K562 (cell line): ENCODE results near the gene PRKAR2B.

Source experiments
- CTCF ChIP-seq, 3 experiments: IDR thresholded peaks in 2 of 3; conservative IDR thresholded peaks in 1 of 3; 2 replicates each; pipeline ENCODE4 v1.5.1; 2011 to 2012; ENCODE audit warnings: low read length in 3 of 3, mild to moderate bottlenecking in 3 of 3, control low read depth in 2 of 3, improper control_type of control experiment in 1 of 3, inconsistent platforms in 1 of 3, low read depth in 1 of 3, mixed read lengths in 1 of 3, moderate library complexity in 1 of 3; ENCODE audit not compliant: insufficient read depth in 2 of 3
- FOXJ3 ChIP-seq: sonication (generic); formaldehyde crosslinking; IDR thresholded peaks from 2 replicates; pipeline ENCODE4 v1.4.0; 2020; ENCODE audit warnings: mild to moderate bottlenecking, missing genetic modification reagents
- JUNB ChIP-seq: fragments of 450-650 bp; formaldehyde crosslinking; conservative IDR thresholded peaks from 2 replicates; pipeline ENCODE4 v1.4.0; 2020; ENCODE audit warnings: mild to moderate bottlenecking
- KAT2B ChIP-seq: IDR thresholded peaks from one replicate; pipeline ENCODE4 v1.6.1; 2012; ENCODE audit warnings: low read depth, mild to moderate bottlenecking, control low read depth, inconsistent platforms, low read length, moderate library complexity
- NCOA2 ChIP-seq, 2 experiments: fragments of 450-650 bp; IDR thresholded peaks; 2 replicates each; pipeline ENCODE4 v1.6.1; 2018; ENCODE audit warnings: mild to moderate bottlenecking in 2 of 2, moderate library complexity in 1 of 2; ENCODE audit not compliant: partially characterized antibody in 2 of 2
- RBM39 ChIP-seq: fragments of 200-400 bp; formaldehyde crosslinking; optimal IDR thresholded peaks from 2 replicates; pipeline ENCODE3; 2018; ENCODE audit warnings: low read depth, low read length
- REST ChIP-seq, 2 experiments: fragments of 450-650 bp; formaldehyde crosslinking in 1 of 2; IDR thresholded peaks; 2 replicates each; pipeline versions ENCODE4 v1.4.0 to v1.6.1; 2014 to 2020; ENCODE audit warnings: mild to moderate bottlenecking in 2 of 2, borderline replicate concordance in 1 of 2, low read depth in 1 of 2
- SPI1 ChIP-seq: IDR thresholded peaks from 2 replicates; pipeline ENCODE4 v1.6.1; 2011; ENCODE audit warnings: low read depth, low read length, control low read depth, borderline replicate concordance
- TAL1 ChIP-seq: fragments of 450-650 bp; IDR thresholded peaks from 2 replicates; pipeline ENCODE4 v1.6.1; 2016; ENCODE audit warnings: mild to moderate bottlenecking
- TFE3 ChIP-seq: fragments of 450-650 bp; formaldehyde crosslinking; IDR thresholded peaks from 2 replicates; pipeline ENCODE4 v1.4.0; 2020; ENCODE audit warnings: mild to moderate bottlenecking, mixed read lengths
- ZNF146 ChIP-seq: IDR thresholded peaks from one replicate; pipeline ENCODE4 v1.6.1; 2018; ENCODE audit warnings: missing compliant biosample characterization; ENCODE audit not compliant: unreplicated experiment
- ZNF165 ChIP-seq: fragments of 250-450 bp; sonication (Bioruptor Pico); IDR thresholded peaks from 2 replicates; pipeline ENCODE4 v1.4.0; 2020; ENCODE audit warnings: borderline replicate concordance

- TF ChIP-seq FOXJ3 (CRISPR knock-in tag) (no peak), RBM39 (no peak), SPI1 (no peak), TFE3 (CRISPR knock-in tag) (no peak), ZNF146 (CRISPR knock-in tag) (no peak), CTCF (IDR thresholded peaks at IDR 0.05 in 2 of 3, conservative IDR thresholded peaks at IDR 0.05 in 1 of 3; ENCODE audit: insufficient read depth in 2 of 3, low read depth in 1 of 3, low read length in 3 of 3) (no peak), JUNB (CRISPR knock-in tag) (no peak), REST (IDR thresholded peaks at IDR 0.05; ENCODE audit: borderline replicate concordance) (no peak), REST (CRISPR knock-in tag; IDR thresholded peaks at IDR 0.05; ENCODE audit: low read depth) (no peak), KAT2B (no peak), ZNF165 (no peak), TAL1 (no peak), NCOA2 (IDR thresholded peaks at IDR 0.05; ENCODE audit: partially characterized antibody in 2 of 2) (no peak)
These were observed 43.0 kb upstream of the PRKAR2B start for GRCh38 chr7:107001490-107001889.
